NCI-H2081 treated with DMSO at 0.1 percent for 48 hours (cell line): ENCODE data around the gene APOL6.

ENCODE experiments used
- DNase-seq: peaks from one replicate; lab custom pipeline; 2025; lab: John Stamatoyannopoulos, UW

Gene APOL6

GRCh38 chr22:35648066-35649025 is at the start of gene APOL6:
TSS of gene APOL6 (plus strand) at chr22:35648446. CDS start at chr22:35656426, 7,980 bp downstream.
- no peak for DNase-seq

- DNase-seq, result no peak
Measured at GRCh38 chr22:35599364-35599763, 48.9 kb upstream of the APOL6 start.

- no peak for DNase-seq
Measured at GRCh38 chr22:35600476-35600875, 47.8 kb upstream of the APOL6 start.

- no peak for DNase-seq
Measured at GRCh38 chr22:35601013-35601580, 47.1 kb upstream of the APOL6 start.

GRCh38 chr22:35601743-35602615 is 46.3 kb upstream of the APOL6 start:
- DNase-seq, result no peak

GRCh38 chr22:35604621-35605368 is 43.5 kb upstream of the APOL6 start:
- no peak for DNase-seq

- no peak for DNase-seq
Measured at GRCh38 chr22:35605369-35605680, 42.9 kb upstream of the APOL6 start.

GRCh38 chr22:35605851-35606481 is 42.3 kb upstream of the APOL6 start:
- no peak for DNase-seq

GRCh38 chr22:35606916-35607315 is 41.3 kb upstream of the APOL6 start:
- DNase-seq, result no peak

GRCh38 chr22:35608088-35608487 is 40.2 kb upstream of the APOL6 start:
- no peak for DNase-seq

GRCh38 chr22:35609261-35609660 is 39.0 kb upstream of the APOL6 start:
- no peak for DNase-seq

GRCh38 chr22:35609761-35610160 is 38.5 kb upstream of the APOL6 start:
- no peak for DNase-seq

- DNase-seq, result no peak
Measured at GRCh38 chr22:35610741-35611140, 37.5 kb upstream of the APOL6 start.

GRCh38 chr22:35611200-35611890 is 36.9 kb upstream of the APOL6 start:
- DNase-seq, result no peak

GRCh38 chr22:35611891-35612576 is 36.2 kb upstream of the APOL6 start:
- no peak for DNase-seq

- no peak for DNase-seq
Measured at GRCh38 chr22:35612903-35613302, 35.3 kb upstream of the APOL6 start.

GRCh38 chr22:35614404-35614803 is 33.8 kb upstream of the APOL6 start:
- DNase-seq, result no peak

GRCh38 chr22:35615156-35615555 is 33.1 kb upstream of the APOL6 start:
- no peak for DNase-seq

- DNase-seq, result no peak
Measured at GRCh38 chr22:35616043-35616442, 32.2 kb upstream of the APOL6 start.

GRCh38 chr22:35617137-35617755 is 31.0 kb upstream of the APOL6 start, which contains the start of gene MB:
TSS of gene MB (minus strand) at chr22:35617329. CDS start at chr22:35617257, 72 bp downstream.
- no peak for DNase-seq
